Measurements from ENCODE around the gene AOAH.

DNA sequence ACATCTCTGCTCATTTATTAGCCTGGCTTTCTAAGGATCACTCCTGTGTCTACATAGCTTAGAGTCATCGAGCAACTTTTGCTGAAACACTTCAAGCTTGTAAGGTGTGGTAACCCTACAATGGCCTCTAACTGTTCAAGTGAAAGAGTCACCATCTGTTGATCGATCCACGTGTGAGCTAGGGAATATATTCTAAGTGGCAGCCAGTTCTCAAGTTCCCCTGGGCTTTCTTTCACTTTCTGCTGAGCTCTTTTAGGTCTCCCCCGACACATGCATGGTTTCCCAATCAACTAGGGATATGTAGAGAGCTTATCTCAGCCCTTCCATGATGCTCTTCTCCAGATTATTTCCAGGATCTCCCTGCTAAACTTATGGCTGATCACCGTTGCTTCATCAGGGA is 15.5 kb downstream of the AOAH start:
- no peak for TF ChIP-seq EZH2 (IDR thresholded peaks at IDR 0.05)
- TF ChIP-seq EZH2phosphoT487 (IDR thresholded peaks at IDR 0.05), result no peak

All from neural progenitor cell (in vitro differentiated cells).